HG02678 (cell line): ENCODE measurements around the gene PRKD3.
"Not testable (repeated sequence)": the region's sequence is repeated elsewhere in the genome, so short reads cannot be mapped to it uniquely, and the experiment has no call there.

Experiments used
- ATAC-seq: cut with Tn5 transposase; IDR thresholded peaks from one replicate; pipeline ENCODE4 v1.9.1; 2021; ENCODE audit warnings: mild to moderate bottlenecking, moderate library complexity; ENCODE audit not compliant: unreplicated experiment

PRKD3 gene

GRCh38 chr2:37317746-37318145 is 6.9 kb downstream of the PRKD3 start:
- no peak for ATAC-seq

- ATAC-seq = no peak
Measured at GRCh38 chr2:37316181-37316580, 8.5 kb downstream of the PRKD3 start.

GRCh38 chr2:37315364-37315763 is 9.3 kb downstream of the PRKD3 start:
- no peak for ATAC-seq

- no peak for ATAC-seq
Measured at GRCh38 chr2:37307500-37307899, 17.1 kb downstream of the PRKD3 start.

- ATAC-seq = no peak
Measured at GRCh38 chr2:37306024-37306423, 18.6 kb downstream of the PRKD3 start.

- no peak for ATAC-seq
Measured at GRCh38 chr2:37302701-37303252, 21.9 kb downstream of the PRKD3 start.

- no peak for ATAC-seq
Measured at GRCh38 chr2:37301408-37301807, 23.2 kb downstream of the PRKD3 start.

GRCh38 chr2:37300578-37300977 is 24.1 kb downstream of the PRKD3 start:
- no peak for ATAC-seq

- no peak for ATAC-seq
Measured at GRCh38 chr2:37300146-37300545, 24.5 kb downstream of the PRKD3 start.

- no peak for ATAC-seq
Measured at GRCh38 chr2:37297632-37298031, 27.0 kb downstream of the PRKD3 start.

- no peak for ATAC-seq
Measured at GRCh38 chr2:37295469-37296073, 29.1 kb downstream of the PRKD3 start.

GRCh38 chr2:37294858-37295257 is 29.8 kb downstream of the PRKD3 start:
- ATAC-seq = not testable (repeated sequence)

GRCh38 chr2:37291680-37292079 is 33.0 kb downstream of the PRKD3 start:
- no peak for ATAC-seq

- ATAC-seq = no peak
Measured at GRCh38 chr2:37287966-37288365, 36.7 kb downstream of the PRKD3 start.

- ATAC-seq = no peak
Measured at GRCh38 chr2:37284381-37284780, 40.3 kb downstream of the PRKD3 start.

GRCh38 chr2:37283207-37283606 is 41.4 kb downstream of the PRKD3 start:
- ATAC-seq = no peak

GRCh38 chr2:37282746-37283145 is 41.9 kb downstream of the PRKD3 start:
- ATAC-seq = no peak

- ATAC-seq = no peak
Measured at GRCh38 chr2:37281916-37282315, 42.7 kb downstream of the PRKD3 start.

- ATAC-seq = no peak
Measured at GRCh38 chr2:37276291-37276690, 48.3 kb downstream of the PRKD3 start.
